Mononuclear cell (primary cell): ENCODE data around the gene ALB. TPM values are rescaled to one million over a fixed set of nuclear protein-coding genes. Genes with fewer than 3 reads are reported as not detected.

Source experiments
- H3K27me3 ChIP-seq: 2 replicates; pipeline ENCODE4 v1.6.0; 2011; ENCODE audit warnings: low read length, control low read depth; ENCODE audit not compliant: insufficient read depth
- H3K4me1 ChIP-seq: 2 replicates; pipeline ENCODE4 v1.5.1; 2011; ENCODE audit warnings: mild to moderate bottlenecking, low read length, control low read depth; ENCODE audit not compliant: insufficient read depth
- H3K4me3 ChIP-seq: 2 replicates; pipeline ENCODE4 v1.5.1; 2011; ENCODE audit warnings: mild to moderate bottlenecking, low read length, moderate library complexity
- H3K9me3 ChIP-seq: 2 replicates; pipeline ENCODE4 v1.5.1; 2011; ENCODE audit warnings: low read depth, mild to moderate bottlenecking, control low read depth, low read length
- total RNA-seq: library from RNA; depleted of rRNA; stranded (reverse); fragments of >200 nt; gene quantifications from one replicate; pipeline ENCODE4 v1.2.3, GENCODE V29; 2012

ALB gene
- total RNA-seq, 1 donor, result 0.31 TPM

GRCh38 chr4:73468170-73468569 lies 64.1 kb downstream of the ALB start:
- Histone ChIP-seq H3K4me3 (no peak overlapping the region), H3K9me3 (no peaks in the 10 kb centered on the region), H3K4me1 (no peaks in the 10 kb centered on the region), H3K27me3 (no peaks in the 10 kb centered on the region)

GRCh38 chr4:73470728-73471127 lies 66.6 kb downstream of the ALB start:
- no peak overlapping the region for H3K4me3 ChIP-seq
- no peaks in the 10 kb centered on the region for H3K27me3 ChIP-seq
- H3K9me3 ChIP-seq, result no peaks in the 10 kb centered on the region
- H3K4me1 ChIP-seq, result no peaks in the 10 kb centered on the region

Other genes starting within 250 kb of the ALB start
- gene ANKRD17, start 145.5 kb upstream of the ALB start, total RNA-seq, result 34.4 TPM
- gene AFP, start 31.9 kb downstream of the ALB start, total RNA-seq, result not detected
- gene AFM, start 77.5 kb downstream of the ALB start, total RNA-seq, result not detected
- gene RASSF6, start 216.1 kb downstream of the ALB start, total RNA-seq, result 0.10 TPM